HUES48 (cell line): ENCODE data around the gene NDUFV1.

ENCODE experiments used
- H3K27ac ChIP-seq: one replicate; pipeline ENCODE4 v1.7.0; 2013; ENCODE audit warnings: low read depth, low read length, inconsistent platforms
- H3K27me3 ChIP-seq: 2 replicates; pipeline ENCODE4 v1.6.1; 2013; ENCODE audit warnings: mild to moderate bottlenecking, low read length; ENCODE audit not compliant: control insufficient read depth, insufficient read depth
- H3K36me3 ChIP-seq: 2 replicates; pipeline ENCODE4 v1.6.1; 2013; ENCODE audit warnings: low read length; ENCODE audit not compliant: control insufficient read depth, insufficient read depth
- H3K4me1 ChIP-seq: 2 replicates; pipeline ENCODE4 v1.6.1; 2013; ENCODE audit warnings: mild to moderate bottlenecking, low read length; ENCODE audit not compliant: control insufficient read depth, insufficient read depth
- H3K4me3 ChIP-seq: 2 replicates; pipeline ENCODE4 v1.5.1; 2013; ENCODE audit warnings: mild to moderate bottlenecking, low read depth, low read length
- H3K9ac ChIP-seq: 2 replicates; pipeline ENCODE4 v1.6.1; 2013; ENCODE audit warnings: mild to moderate bottlenecking, low read depth, low read length, moderate library complexity
- H3K9me3 ChIP-seq: 2 replicates; pipeline ENCODE4 v1.6.1; 2013; ENCODE audit warnings: low read length; ENCODE audit not compliant: control insufficient read depth, insufficient read depth

Gene NDUFV1

DNA sequence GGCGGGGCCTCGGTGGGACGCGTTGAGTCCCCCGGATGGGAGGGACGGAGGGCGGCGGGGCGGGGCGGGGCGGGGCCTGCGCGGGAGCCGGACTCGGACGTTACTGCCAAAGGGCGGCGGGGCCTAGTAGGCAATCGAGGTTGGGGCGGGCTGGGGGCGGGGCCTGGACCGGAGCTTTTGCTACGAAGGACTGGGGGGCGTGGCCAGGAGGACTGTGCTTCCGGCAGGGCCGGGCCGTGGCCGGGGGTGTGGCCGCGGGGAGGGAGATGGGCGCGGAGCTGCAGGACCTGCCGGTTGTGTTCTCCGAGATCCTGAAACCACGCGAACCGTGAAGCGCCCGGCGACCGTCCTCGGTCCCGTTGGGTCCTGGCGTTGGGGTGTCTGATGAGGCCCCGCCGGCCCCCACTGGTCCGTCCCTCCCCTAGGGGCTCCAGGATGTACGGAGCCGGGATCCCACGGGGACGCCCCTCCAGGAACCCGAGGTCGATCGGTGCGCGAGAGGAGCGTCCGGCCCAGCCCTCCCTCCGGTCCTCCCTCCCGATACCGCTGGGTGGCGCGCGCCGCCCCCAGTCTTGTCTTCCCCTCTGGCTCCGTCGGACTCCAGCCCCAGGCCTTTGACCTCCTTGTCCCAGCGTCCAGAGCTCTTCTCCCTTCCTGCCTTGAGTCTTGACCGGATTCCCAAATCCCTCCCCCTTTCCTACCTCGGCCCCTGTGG is 23.6 kb downstream of the NDUFV1 start:
- Histone ChIP-seq H3K4me3 (peak overlapping the region; percentile 94), H3K27me3 (no peaks in the 10 kb centered on the region), H3K36me3 (peaks cover 6% of the 10 kb centered on the region), H3K9ac (peak overlapping the region; percentile 78), H3K9me3 (no peaks in the 10 kb centered on the region), H3K4me1 (peaks cover 11% of the 10 kb centered on the region; the same call in 1 of the 2 replicates), H3K27ac (peak overlapping the region; percentile 93)

DNA sequence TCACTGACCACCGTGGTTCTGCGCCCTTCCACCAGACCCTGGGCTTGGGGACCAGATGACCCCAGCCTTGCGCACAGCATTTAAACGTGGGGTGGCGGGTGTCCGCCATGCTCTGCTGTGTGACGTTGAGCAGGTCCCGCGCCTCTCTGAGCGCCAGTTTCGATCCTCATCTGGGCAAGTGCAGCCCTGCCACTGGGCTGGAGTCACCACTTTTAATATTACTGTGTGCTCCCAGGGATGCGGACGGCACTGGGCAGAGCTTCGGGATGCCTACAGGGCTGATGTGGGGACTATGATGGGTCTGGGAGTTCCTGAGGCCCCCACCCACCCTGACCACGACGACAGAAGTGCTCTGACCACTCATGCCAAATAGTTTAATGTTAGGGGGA is 24.2 kb downstream of the NDUFV1 start:
- Histone ChIP-seq H3K27ac (peak overlapping the region; percentile 93), H3K4me1 (peaks cover 11% of the 10 kb centered on the region; the same call in 1 of the 2 replicates), H3K36me3 (peaks cover 6% of the 10 kb centered on the region), H3K27me3 (no peaks in the 10 kb centered on the region), H3K9ac (peak overlapping the region; percentile 78), H3K9me3 (no peaks in the 10 kb centered on the region), H3K4me3 (peak overlapping the region; percentile 94)

- peak overlapping the region; percentile 93 for H3K27ac ChIP-seq
- no peak overlapping the region; the same call in 1 of the 2 replicates for H3K9ac ChIP-seq
- no peaks in the 10 kb centered on the region for H3K27me3 ChIP-seq
- H3K36me3 ChIP-seq, result peaks cover 4% of the 10 kb centered on the region; the same call in 1 of the 2 replicates
- no peak overlapping the region for H3K4me3 ChIP-seq
- H3K9me3 ChIP-seq, result no peaks in the 10 kb centered on the region
- peaks cover 11% of the 10 kb centered on the region; the same call in 1 of the 2 replicates for H3K4me1 ChIP-seq
Observed at GRCh38 chr11:67631411-67631810, 24.7 kb downstream of the NDUFV1 start.

- Histone ChIP-seq H3K9ac (no peak overlapping the region), H3K4me1 (peaks cover 11% of the 10 kb centered on the region; the same call in 1 of the 2 replicates), H3K27ac (no peak overlapping the region), H3K27me3 (no peaks in the 10 kb centered on the region), H3K4me3 (no peak overlapping the region), H3K36me3 (peaks cover 4% of the 10 kb centered on the region; the same call in 1 of the 2 replicates), H3K9me3 (no peaks in the 10 kb centered on the region)
Observed at GRCh38 chr11:67631853-67632174, 25.1 kb downstream of the NDUFV1 start.

DNA sequence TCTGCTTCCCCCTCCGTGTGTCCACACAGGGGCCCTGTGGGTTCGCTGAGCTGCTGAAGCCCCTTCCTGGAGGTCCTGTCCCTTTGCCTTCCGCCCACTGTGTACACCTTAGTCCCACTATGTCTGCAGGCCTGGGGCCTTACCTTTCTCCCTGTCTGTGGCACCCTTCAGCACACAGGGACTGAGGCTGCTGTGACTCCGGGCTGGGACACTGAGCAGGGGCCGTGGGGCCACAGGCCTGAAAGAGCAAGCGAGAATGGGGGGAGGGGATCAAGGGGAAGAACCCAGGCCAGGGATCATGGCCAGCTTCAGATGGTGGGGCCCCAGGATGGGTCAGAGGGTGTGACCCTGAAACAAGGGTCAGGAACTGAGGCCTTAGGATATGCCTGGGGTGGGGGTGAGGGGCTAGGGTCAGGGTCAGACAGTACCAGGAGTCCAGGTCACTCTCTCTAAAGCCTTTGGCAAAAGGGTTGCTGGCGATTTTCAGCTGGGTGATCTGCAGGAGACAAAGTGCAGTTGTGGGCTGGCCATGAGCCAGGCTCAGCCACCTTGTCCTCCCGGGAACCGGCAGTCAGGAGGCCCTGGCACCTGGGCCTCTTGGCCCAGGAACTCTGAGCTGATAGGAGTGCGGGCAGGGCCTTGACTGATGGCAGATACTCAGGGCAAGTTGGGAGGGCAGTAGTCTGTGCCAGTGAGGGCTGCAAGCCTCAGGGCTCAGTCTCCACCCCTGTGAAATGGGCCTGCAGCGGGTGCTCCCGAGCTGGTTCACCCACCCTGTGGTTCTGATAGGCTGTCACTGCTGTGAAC is 25.6 kb downstream of the NDUFV1 start:
- Histone ChIP-seq H3K4me1 (peaks cover 11% of the 10 kb centered on the region; the same call in 1 of the 2 replicates), H3K9me3 (no peaks in the 10 kb centered on the region), H3K4me3 (no peak overlapping the region), H3K9ac (no peak overlapping the region), H3K27me3 (no peaks in the 10 kb centered on the region), H3K27ac (no peak overlapping the region), H3K36me3 (peaks cover 1% of the 10 kb centered on the region; the same call in 1 of the 2 replicates)

- no peak overlapping the region for H3K9ac ChIP-seq
- H3K4me3 ChIP-seq, result no peak overlapping the region
- no peaks in the 10 kb centered on the region for H3K36me3 ChIP-seq
- peaks cover 11% of the 10 kb centered on the region; the same call in 1 of the 2 replicates for H3K4me1 ChIP-seq
- no peaks in the 10 kb centered on the region for H3K9me3 ChIP-seq
- no peaks in the 10 kb centered on the region for H3K27me3 ChIP-seq
- H3K27ac ChIP-seq, result no peak overlapping the region
Observed at GRCh38 chr11:67632982-67633755, 26.4 kb downstream of the NDUFV1 start.

DNA sequence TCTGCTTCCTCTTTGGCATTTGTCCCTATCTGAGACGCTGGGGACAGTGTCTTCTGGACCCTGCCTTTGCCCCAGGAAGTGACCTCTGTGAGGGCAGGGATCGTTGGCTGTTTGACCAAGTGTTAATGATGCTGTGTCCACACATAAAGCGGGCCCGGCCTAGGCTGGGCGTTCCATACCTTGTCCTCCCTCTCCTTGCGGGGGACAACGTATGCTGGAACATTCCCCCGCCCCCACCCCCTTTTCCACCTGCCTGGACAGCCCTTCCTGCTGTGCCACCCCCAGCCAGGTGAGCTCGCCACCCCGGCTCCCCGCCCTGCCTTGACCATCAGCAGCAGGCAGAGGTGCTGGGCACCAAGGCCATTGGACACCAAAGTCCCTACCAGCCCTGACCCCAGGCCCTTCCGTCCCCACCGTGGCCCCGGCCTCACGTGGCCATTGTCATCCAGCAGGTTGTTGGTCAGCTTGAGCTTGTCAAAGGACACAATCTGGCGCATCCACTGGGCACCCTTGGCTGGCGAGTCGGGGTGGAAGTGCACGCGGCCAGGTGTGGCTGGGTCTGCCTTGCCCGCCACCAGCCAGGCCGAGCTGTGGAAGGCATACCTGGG is 27.1 kb downstream of the NDUFV1 start:
- H3K27me3 ChIP-seq, result no peaks in the 10 kb centered on the region; the same call in 1 of the 2 replicates
- peaks cover 11% of the 10 kb centered on the region; the same call in 1 of the 2 replicates for H3K4me1 ChIP-seq
- no peak overlapping the region for H3K27ac ChIP-seq
- no peak overlapping the region for H3K9ac ChIP-seq
- H3K36me3 ChIP-seq, result no peaks in the 10 kb centered on the region
- no peak overlapping the region for H3K4me3 ChIP-seq
- no peaks in the 10 kb centered on the region for H3K9me3 ChIP-seq

GRCh38 chr11:67634366-67635230 is 27.9 kb downstream of the NDUFV1 start:
- peaks cover 8% of the 10 kb centered on the region; the same call in 1 of the 2 replicates for H3K4me1 ChIP-seq
- H3K36me3 ChIP-seq, result no peaks in the 10 kb centered on the region
- no peak overlapping the region for H3K4me3 ChIP-seq
- no peak overlapping the region for H3K27ac ChIP-seq
- H3K9me3 ChIP-seq, result no peaks in the 10 kb centered on the region
- no peak overlapping the region for H3K9ac ChIP-seq
- H3K27me3 ChIP-seq, result peaks cover 3% of the 10 kb centered on the region

DNA sequence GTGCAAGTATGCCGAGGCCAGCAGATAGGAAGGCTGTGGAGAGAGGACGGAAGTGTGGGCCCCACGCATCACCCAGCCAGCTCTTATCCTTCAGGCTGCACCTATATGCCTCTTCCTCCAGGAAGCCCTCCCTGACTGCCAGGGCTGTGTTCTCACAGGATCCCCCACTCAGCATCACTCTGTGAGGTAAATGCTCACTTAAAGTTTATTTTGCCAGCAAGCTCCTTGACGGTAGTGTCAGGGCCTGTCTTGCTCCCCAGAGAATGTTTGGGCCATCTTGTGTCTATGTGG is 28.4 kb downstream of the NDUFV1 start:
- peaks cover 8% of the 10 kb centered on the region; the same call in 1 of the 2 replicates for H3K4me1 ChIP-seq
- no peaks in the 10 kb centered on the region for H3K9me3 ChIP-seq
- no peak overlapping the region for H3K4me3 ChIP-seq
- no peaks in the 10 kb centered on the region for H3K36me3 ChIP-seq
- H3K27ac ChIP-seq, result no peak overlapping the region
- no peak overlapping the region for H3K9ac ChIP-seq
- H3K27me3 ChIP-seq, result peaks cover 7% of the 10 kb centered on the region

DNA sequence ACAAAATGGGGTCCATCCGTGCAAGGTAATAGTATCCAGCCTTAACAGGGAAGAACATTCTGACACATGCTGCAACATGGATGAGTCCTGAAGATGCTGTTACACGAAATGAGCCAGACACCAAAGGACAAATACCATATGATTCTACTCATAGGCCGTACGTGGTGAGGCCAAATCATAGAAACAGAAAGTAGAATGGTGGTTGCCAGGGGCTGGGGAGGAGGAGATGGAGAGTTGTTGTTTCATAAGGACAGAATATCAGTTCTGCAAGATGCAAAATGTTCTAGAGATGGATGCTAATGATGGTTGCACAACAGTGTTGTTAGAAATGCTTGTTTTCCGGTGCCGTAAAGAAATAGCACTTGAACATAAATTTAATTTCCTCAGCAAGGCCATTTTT is 30.2 kb downstream of the NDUFV1 start:
- no peak overlapping the region for H3K9ac ChIP-seq
- no peak overlapping the region for H3K4me3 ChIP-seq
- no peaks in the 10 kb centered on the region for H3K36me3 ChIP-seq
- no peaks in the 10 kb centered on the region for H3K9me3 ChIP-seq
- H3K27ac ChIP-seq, result no peak overlapping the region
- peaks cover 17% of the 10 kb centered on the region for H3K27me3 ChIP-seq
- no peaks in the 10 kb centered on the region for H3K4me1 ChIP-seq
